Heart left ventricle (tissue), 13 donors: Measurements from ENCODE around the gene PRTG.

Experiments used
- POLR2A ChIP-seq, 2 donors: fragments of 450-650 bp; IDR thresholded peaks; one replicate each; pipeline ENCODE4 v1.6.1; 2017; ENCODE audit warnings: antibody characterized with exemption in 2 of 2, mild to moderate bottlenecking in 2 of 2, moderate library complexity in 2 of 2
- TF ChIP-seq, protein P1 (sequence below), 12 donors: fragments of 200-600 bp; sonication (generic) in 4 of 12; IDR thresholded peaks; one replicate each; pipeline versions ENCODE4 v1.5.0 to v1.8.0; 2018 to 2022; ENCODE audit warnings: antibody characterized with exemption in 12 of 12, mild to moderate bottlenecking in 5 of 12
- donor health status: ischemic (EF 13 %, LVEDD 7.1; RV severe dilation, severe dysfunction).
- donor health status: DM: no; HTN: yes; CAD: no.
- donor health status: DM: no; HTN: no; CAD: no.
- donor health status: ischemic (EF 25% LVEDD 6.9; RV normal size, moderate dysfunction).
- donor health status: ischemic (EF 25% LVEDD 5.7; RV mildly dilated, moderate dysfunction).
- donor health status: ischemic (EF 35%, LVEDD 5.7; RV mildly dilated, moderate dysfunction).
- donor health status: nonischemic (EF 11% LVEDD 7.7; RV severe dilation, severe dysfunction).
- donor health status: DM: yes; HTN: yes; CAD: no.
- donor health status: PGD.
- donor health status: ischemic (EF 29% LVEDD 5.4; RV normal size, mild dysfunction).
- donor health status: nonischemic (EF 23%, LVEDD 6.1; RV moderate dilation, normal function).

DNA sequence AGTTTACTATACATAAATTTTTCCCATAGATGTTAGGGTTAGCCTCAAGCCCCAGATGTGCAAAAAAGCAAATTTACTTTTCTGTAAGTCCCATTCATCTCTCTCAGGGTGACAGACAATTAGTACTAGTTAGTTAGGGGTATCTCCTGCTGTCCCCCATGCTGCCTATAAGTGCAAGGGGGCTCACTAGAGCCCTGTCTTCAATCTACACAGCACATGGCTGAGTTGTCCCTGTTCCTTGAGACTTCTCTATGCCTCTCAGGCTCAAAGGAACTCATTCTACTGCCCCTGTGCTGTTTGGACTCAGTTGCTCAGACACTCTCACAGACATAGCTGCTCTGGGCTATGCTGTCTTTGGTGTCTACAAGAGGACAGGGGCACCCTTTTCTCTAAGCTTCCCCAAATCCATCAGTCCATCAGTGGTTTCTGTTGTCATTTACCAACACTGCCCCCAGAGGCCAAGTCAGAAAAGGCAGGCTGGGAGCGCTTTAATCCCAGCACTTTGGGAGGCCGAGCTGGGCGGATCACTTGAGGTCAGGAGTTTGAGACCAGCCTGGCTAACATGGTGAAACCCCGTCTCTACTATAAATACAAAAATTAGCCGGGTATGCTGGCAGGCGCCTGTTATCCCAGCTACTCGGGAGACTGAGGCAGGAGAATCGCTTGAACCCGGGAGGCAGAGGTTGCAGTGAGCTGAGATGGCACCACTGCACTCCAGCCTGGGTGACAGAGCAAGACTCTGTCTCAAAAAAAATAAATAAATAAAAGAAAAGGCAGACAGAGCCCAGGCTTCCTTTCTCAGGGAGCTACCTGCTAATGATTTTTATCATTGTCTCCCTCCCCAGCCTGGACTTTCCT, 31.4 kb upstream of the PRTG start:
- TF ChIP-seq POLR2A (IDR thresholded peaks at IDR 0.05): no peak
- TF ChIP-seq, protein P1, sequence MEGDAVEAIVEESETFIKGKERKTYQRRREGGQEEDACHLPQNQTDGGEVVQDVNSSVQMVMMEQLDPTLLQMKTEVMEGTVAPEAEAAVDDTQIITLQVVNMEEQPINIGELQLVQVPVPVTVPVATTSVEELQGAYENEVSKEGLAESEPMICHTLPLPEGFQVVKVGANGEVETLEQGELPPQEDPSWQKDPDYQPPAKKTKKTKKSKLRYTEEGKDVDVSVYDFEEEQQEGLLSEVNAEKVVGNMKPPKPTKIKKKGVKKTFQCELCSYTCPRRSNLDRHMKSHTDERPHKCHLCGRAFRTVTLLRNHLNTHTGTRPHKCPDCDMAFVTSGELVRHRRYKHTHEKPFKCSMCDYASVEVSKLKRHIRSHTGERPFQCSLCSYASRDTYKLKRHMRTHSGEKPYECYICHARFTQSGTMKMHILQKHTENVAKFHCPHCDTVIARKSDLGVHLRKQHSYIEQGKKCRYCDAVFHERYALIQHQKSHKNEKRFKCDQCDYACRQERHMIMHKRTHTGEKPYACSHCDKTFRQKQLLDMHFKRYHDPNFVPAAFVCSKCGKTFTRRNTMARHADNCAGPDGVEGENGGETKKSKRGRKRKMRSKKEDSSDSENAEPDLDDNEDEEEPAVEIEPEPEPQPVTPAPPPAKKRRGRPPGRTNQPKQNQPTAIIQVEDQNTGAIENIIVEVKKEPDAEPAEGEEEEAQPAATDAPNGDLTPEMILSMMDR (IDR thresholded peaks at IDR 0.05): peak; percentile 38 to 68 (median 58)
